ENCODE results near the gene RRAGD. TPM values are rescaled to one million over a fixed set of nuclear protein-coding genes. Genes with fewer than 3 reads are reported as not detected.

The RRAGD gene
- total and polyA plus RNA-seq, 7 donors: 2.8 to 19.8 (median 12.0) TPM

DNA sequence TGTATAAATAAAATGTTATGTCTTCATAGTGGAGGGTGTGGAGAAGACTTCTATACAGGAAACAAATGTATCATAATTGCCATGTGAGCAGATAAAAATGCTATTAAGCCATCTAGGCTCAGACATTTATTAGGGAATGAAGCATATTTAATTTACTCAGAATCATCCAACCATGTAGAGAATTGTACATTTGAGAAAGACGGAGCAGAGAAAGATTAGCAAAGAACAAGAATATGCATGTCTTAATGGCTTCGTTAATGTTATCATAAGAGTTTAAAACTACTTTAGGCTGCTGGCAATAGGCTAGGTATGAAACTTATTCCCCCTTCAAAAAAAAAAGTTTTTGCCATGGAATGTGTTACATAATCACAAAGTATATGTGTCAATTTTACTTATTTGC, 26.9 kb upstream of the RRAGD start:
- WGBS, 2 donors: 94 to 96% methylated on average over 2 of the region's 2 CpGs
- H3K36me3 ChIP-seq: no peaks in the 10 kb centered on the region

GRCh38 chr6:89438248-89438647, 26.2 kb upstream of the RRAGD start:
- intact Hi-C loops (cut with DNase I): loop anchor here (10.0 kb wide), 1 partner anchor 387 kb away; the partner anchor contains the start of gene CASP8AP2
- TF ChIP-seq, protein P1, sequence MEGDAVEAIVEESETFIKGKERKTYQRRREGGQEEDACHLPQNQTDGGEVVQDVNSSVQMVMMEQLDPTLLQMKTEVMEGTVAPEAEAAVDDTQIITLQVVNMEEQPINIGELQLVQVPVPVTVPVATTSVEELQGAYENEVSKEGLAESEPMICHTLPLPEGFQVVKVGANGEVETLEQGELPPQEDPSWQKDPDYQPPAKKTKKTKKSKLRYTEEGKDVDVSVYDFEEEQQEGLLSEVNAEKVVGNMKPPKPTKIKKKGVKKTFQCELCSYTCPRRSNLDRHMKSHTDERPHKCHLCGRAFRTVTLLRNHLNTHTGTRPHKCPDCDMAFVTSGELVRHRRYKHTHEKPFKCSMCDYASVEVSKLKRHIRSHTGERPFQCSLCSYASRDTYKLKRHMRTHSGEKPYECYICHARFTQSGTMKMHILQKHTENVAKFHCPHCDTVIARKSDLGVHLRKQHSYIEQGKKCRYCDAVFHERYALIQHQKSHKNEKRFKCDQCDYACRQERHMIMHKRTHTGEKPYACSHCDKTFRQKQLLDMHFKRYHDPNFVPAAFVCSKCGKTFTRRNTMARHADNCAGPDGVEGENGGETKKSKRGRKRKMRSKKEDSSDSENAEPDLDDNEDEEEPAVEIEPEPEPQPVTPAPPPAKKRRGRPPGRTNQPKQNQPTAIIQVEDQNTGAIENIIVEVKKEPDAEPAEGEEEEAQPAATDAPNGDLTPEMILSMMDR (IDR thresholded peaks at IDR 0.05): no peak
- TF ChIP-seq EP300 (IDR thresholded peaks at IDR 0.05) (no peak), POLR2A (IDR thresholded peaks at IDR 0.05) (no peak), POLR2AphosphoS5 (IDR thresholded peaks at IDR 0.05) (no peak)
- no peak overlapping the region for H3K4me3 ChIP-seq
- H3K27ac ChIP-seq: no peak overlapping the region
- DNase-seq: no peak
- H3K36me3 ChIP-seq: no peaks in the 10 kb centered on the region
- WGBS, 2 donors: 70 to 72% methylated on average over 1 of the region's 1 CpG
- no peaks in the 10 kb centered on the region for H3K9me3 ChIP-seq
- H3K4me1 ChIP-seq: peaks cover 0 to 13% (median 3%) of the 10 kb centered on the region in 4 donors
- H3K27me3 ChIP-seq: no peaks in the 10 kb centered on the region

More for the DNA sequence above, 26.9 kb upstream of the RRAGD start:
- TF ChIP-seq POLR2A (IDR thresholded peaks at IDR 0.05): no peak
- TF ChIP-seq, protein P1 (IDR thresholded peaks at IDR 0.05): no peak
- TF ChIP-seq EP300 (IDR thresholded peaks at IDR 0.05): no peak
- no peak for TF ChIP-seq POLR2AphosphoS5 (IDR thresholded peaks at IDR 0.05)
- no peaks in the 10 kb centered on the region for H3K9me3 ChIP-seq
- H3K27ac ChIP-seq: no peak overlapping the region
- no peak for DNase-seq
- no peak overlapping the region for H3K4me3 ChIP-seq
- peaks cover 0 to 8% (median 0%) of the 10 kb centered on the region in 4 donors for H3K4me1 ChIP-seq
- intact Hi-C loops (cut with DNase I): loop anchor here (10.0 kb wide), 1 partner anchor 386 kb away; the partner anchor contains the start of gene CASP8AP2
- no peaks in the 10 kb centered on the region for H3K27me3 ChIP-seq

GRCh38 chr6:89436226-89436625, 24.2 kb upstream of the RRAGD start:
- intact Hi-C loops (cut with DNase I): loop anchor here (10.0 kb wide), 1 partner anchor 389 kb away; the partner anchor contains the start of gene CASP8AP2
- no peaks in the 10 kb centered on the region for H3K27me3 ChIP-seq
- no peaks in the 10 kb centered on the region for H3K9me3 ChIP-seq
- WGBS, 2 donors: 70 to 78% methylated on average over 2 of the region's 2 CpGs
- no peaks in the 10 kb centered on the region for H3K36me3 ChIP-seq
- no peak for TF ChIP-seq POLR2AphosphoS5 (IDR thresholded peaks at IDR 0.05)
- no peak for TF ChIP-seq POLR2A (IDR thresholded peaks at IDR 0.05)
- no peak for TF ChIP-seq EP300 (IDR thresholded peaks at IDR 0.05)
- TF ChIP-seq, protein P1 (IDR thresholded peaks at IDR 0.05): no peak
- peaks cover 0 to 20% (median 10%) of the 10 kb centered on the region in 4 donors for H3K4me1 ChIP-seq
- H3K4me3 ChIP-seq: no peak overlapping the region
- H3K27ac ChIP-seq: no peak overlapping the region
- no peak for DNase-seq

GRCh38 chr6:89434954-89435353, 22.9 kb upstream of the RRAGD start:
- no peak for DNase-seq
- 75 to 81% methylated on average over 4 of the region's 4 CpGs for WGBS, 2 donors
- Histone ChIP-seq H3K9me3 (no peaks in the 10 kb centered on the region), H3K4me3 (no peak overlapping the region), H3K27ac (no peak overlapping the region), H3K4me1 (peaks cover 0 to 27% (median 10%) of the 10 kb centered on the region in 4 donors), H3K27me3 (no peaks in the 10 kb centered on the region), H3K36me3 (no peaks in the 10 kb centered on the region)
- intact Hi-C loops (cut with DNase I): loop anchor here (5.0 to 10.0 kb wide), 2 partner anchors 63 to 390 kb away; partner anchors contain the start of gene CASP8AP2
- TF ChIP-seq POLR2AphosphoS5 (IDR thresholded peaks at IDR 0.05) (no peak), EP300 (IDR thresholded peaks at IDR 0.05) (no peak)
- TF ChIP-seq, protein P1 (IDR thresholded peaks at IDR 0.05): no peak

DNA sequence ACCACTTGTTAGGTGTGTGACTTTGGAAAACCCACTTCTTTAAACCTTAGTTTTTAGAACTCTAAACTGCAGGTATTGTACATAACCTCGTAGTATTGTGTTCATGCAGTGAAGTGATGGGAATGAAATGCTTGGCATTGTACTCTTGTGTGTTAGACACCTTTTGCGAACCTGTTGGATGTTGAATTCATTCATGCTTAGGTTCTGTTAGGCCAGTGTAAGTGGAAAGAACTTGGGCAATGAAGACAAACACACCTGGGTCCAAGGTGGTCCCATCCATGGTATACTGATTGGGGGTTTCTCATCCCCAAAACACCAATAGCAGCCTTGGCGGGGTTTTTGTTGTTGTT, 22.1 kb upstream of the RRAGD start:
- H3K36me3 ChIP-seq: no peaks in the 10 kb centered on the region
- H3K27ac ChIP-seq: no peak overlapping the region
- DNase-seq: no peak
- TF ChIP-seq, protein P1 (IDR thresholded peaks at IDR 0.05): no peak
- TF ChIP-seq POLR2A (IDR thresholded peaks at IDR 0.05) (no peak), POLR2AphosphoS5 (IDR thresholded peaks at IDR 0.05) (no peak), EP300 (IDR thresholded peaks at IDR 0.05) (no peak)
- peak overlapping the region in 2 of 4 donors; percentile 94 to 99 for H3K4me3 ChIP-seq
- WGBS, 2 donors: 77 to 86% methylated on average over 3 of the region's 3 CpGs
- no peaks in the 10 kb centered on the region for H3K27me3 ChIP-seq
- H3K4me1 ChIP-seq: peaks cover 0 to 27% (median 10%) of the 10 kb centered on the region in 4 donors
- H3K9me3 ChIP-seq: no peaks in the 10 kb centered on the region
- intact Hi-C loops (cut with DNase I): loop anchor here (5.0 to 10.0 kb wide), 2 partner anchors 62 to 391 kb away; partner anchors contain the start of gene CASP8AP2

All from sigmoid colon (tissue), 7 donors.